GM19328 (cell line): ENCODE measurements around the gene HSPB7.
"Not testable (repeated sequence)": the region's sequence is repeated elsewhere in the genome, so short reads cannot be mapped to it uniquely, and the experiment has no call there.

ENCODE experiments used
- ATAC-seq: cut with Tn5 transposase; IDR thresholded peaks from one replicate; pipeline ENCODE4 v1.9.1; 2021; ENCODE audit warnings: mild to moderate bottlenecking, moderate library complexity; ENCODE audit not compliant: unreplicated experiment

The HSPB7 gene

DNA sequence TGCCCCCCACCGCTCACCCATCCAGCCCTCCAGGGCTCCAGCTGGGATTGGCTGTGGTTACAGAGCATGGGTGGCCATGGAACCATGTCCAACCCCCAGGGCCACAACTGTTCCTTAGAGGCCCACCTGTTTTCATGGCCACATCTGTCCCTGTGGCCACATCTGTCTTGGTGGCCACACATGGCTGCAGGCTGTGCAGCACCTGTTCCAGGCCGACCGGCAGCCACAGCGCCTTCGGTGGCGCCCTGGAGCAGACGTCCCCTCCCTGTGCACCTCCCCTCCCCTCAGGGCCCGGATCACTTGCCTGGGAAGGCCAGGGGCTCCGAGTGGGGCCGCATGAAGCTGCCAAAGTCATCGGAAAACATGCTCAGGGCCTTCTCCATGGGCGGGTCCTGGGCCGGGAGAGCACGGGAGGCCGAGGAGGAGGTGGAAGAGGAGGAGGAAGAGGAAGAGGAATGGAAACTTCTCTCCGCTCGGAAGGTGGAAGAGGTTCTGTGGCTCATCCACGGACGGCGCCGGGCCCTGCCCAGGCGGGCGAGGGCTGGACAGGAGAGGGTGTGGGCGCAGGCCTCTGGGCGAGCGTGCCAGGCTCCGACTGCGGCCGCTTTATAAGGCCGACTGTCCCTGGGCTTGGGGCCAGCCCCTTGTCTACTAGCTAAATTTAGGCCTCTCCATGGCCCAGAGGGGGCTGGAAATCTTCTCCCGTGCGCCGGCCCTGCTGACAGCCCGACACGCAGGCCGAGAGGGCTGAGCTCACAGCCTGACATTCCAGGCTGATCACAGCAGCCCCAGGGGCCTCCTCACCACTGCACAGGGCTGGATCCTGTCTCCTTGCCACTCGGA lies at the start of gene HSPB7:
HSPB7 (minus strand) TSS at position 583 of the 843 bp plus-strand sequence; CDS start at position 503, 80 bp downstream.
- ATAC-seq: no peak

GRCh38 chr1:16067127-16067768 lies 49.4 kb upstream of the HSPB7 start:
- no peak for ATAC-seq

DNA sequence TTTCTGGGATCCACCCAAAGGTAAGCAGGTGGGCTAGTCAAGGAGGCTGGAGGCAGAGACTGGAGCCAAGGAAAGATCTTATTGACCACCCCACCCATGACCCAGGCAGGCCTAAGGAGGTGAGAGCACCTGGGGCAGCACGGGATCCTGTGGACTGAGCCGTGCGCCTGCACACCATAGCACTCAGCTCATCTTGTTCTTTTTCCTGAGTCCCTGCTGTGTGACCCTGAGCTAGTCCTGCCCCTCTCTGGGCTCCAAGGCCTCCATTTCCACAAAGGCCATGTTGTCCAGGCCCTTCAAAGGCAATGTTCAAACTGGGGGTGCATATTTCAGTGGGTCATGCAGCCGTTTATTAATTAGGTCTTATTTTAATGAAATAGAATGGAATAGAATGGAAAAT lies 48.4 kb upstream of the HSPB7 start:
- no peak for ATAC-seq

GRCh38 chr1:16065269-16065576 lies 47.4 kb upstream of the HSPB7 start:
- no peak for ATAC-seq

- no peak for ATAC-seq
Observed at GRCh38 chr1:16064536-16065268, 46.9 kb upstream of the HSPB7 start.

DNA sequence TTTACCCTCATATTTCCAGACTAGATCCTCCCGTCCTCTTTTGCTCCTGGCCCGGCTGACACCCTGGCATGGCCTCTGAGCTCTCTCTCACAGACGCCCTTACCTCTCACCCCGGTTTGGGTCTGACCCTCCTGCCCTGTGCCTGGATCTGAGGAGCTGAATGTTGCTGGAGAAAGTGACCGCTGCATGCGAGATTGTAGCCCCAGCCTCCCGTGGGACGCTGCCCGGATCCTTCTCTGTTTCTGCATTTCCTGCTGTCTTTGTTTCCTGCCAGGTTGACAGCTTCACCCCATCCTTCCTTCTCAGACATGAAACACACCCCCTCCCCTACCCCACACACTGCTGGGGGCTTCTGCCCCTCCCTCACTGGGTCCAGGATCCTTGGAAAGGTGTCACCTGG lies 46.1 kb upstream of the HSPB7 start:
- no peak for ATAC-seq

- ATAC-seq: no peak
Observed at GRCh38 chr1:16063226-16063829, 45.5 kb upstream of the HSPB7 start.

- ATAC-seq: not testable (repeated sequence)
Observed at GRCh38 chr1:16062687-16063075, 44.8 kb upstream of the HSPB7 start.

DNA sequence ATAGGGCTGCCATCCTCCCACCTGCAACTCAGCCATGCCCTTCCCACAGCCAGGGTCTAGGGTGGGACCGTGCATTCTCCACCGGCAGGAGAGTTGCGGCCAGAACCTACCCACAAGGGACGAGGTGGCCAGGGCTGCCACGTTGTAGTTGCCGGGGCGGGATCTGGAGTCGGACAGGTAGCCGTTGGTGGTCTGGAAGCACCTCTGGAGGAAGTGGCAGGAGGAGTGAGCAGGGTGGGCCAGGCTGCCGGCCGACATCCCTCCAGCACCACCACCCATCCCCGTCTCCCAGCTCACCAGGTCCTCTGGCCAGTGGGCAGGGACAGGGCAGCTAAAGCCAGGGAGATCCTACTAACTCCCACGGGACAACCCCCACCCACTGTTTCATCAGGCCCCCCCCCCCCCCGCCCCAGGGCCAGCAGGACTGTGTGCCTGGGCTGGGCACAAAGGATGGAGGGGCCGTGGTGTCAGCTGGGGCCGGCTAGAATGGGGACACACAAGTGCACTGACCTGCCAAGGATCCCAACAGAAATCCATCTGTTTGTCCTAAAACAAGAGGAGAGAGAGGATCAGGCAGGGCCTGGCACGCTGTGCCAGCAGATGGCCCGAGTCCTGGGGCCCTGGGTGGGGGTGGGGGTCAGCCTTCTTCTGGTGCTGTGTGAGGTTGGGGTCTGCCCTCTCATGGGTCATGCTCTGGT lies 44.3 kb upstream of the HSPB7 start:
- ATAC-seq: not testable (repeated sequence)

- no peak for ATAC-seq
Observed at GRCh38 chr1:16061266-16061665, 43.4 kb upstream of the HSPB7 start.

GRCh38 chr1:16058394-16059120 lies 40.7 kb upstream of the HSPB7 start:
- ATAC-seq: not testable (repeated sequence)

GRCh38 chr1:16057314-16057915 lies 39.6 kb upstream of the HSPB7 start:
- not testable (repeated sequence) for ATAC-seq

- not testable (repeated sequence) for ATAC-seq
Observed at GRCh38 chr1:16056521-16056912, 38.7 kb upstream of the HSPB7 start.

DNA sequence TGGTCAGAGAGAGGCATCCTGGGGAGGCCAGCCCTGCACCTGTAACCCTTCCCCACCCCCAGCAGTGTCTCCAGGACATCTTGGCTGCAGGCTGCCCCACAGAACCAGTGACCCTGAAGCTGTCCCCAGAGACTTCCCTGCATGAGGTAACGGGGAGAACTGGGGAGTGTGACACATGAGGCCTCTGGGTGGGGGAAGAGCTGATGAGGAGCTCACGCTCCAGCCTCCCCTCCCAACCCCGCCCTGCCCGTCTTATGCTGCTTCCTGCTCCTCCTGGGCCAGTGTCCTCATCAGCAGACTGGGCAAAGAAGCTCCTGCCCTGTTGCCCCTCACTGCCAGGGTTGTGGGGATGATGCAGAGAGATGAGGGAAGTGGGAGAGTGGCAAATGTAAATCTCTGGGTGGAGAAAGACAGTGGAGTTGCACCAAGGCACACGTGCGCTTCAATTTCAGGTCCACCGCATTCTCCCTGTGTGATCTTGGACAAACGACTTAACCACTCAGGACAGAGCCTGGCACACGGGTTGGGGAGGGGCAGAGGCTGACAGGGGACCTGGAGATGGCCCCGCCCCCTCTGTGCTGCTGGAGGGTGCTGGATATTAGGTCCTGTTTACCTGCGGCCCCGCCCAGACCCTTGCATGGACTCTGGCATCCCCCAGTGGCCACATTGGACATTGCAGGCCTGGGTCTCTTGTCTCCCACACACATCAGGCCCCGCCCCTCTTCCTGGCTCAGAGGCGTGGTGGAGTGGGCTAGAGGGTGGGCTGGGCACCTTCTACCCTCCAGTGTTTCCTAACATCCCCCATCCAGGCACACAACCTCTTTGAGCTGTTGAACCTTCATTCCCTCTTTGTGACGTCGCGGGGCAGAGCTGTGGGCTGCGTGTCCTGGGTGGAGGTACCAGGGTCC lies 38.0 kb upstream of the HSPB7 start:
- ATAC-seq: no peak

- no peak for ATAC-seq
Observed at GRCh38 chr1:16054598-16055540, 37.0 kb upstream of the HSPB7 start.

GRCh38 chr1:16053781-16054502 lies 36.1 kb upstream of the HSPB7 start:
- ATAC-seq: no peak

GRCh38 chr1:16051949-16052348 lies 34.1 kb upstream of the HSPB7 start:
- ATAC-seq: not testable (repeated sequence)
